Measurements from ENCODE around the gene TRAPPC10.

DNA sequence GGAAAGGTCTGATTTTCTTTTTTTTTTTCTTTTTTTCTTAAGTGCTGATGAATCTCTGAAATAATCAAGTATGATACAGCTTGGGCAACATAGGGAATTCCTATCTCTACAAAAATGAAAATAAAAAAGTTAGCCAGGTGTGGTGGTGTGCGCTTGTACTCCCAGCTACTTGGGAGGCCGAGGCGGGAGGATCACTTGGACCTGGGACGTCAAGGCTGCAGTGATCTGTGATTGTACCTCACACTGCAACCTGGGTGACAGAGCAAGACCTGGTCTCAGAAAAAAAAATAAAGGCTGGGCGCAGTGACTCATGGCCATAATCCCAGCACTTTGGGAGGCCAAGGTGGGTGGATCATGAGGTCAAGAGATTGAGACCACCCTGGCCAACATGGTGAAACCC, 6.0 kb downstream of the TRAPPC10 start:
- TF ChIP-seq POLR2AphosphoS5 (IDR thresholded peaks at IDR 0.05; ENCODE audit: borderline replicate concordance, low read depth, low read length) (no peak), EZH2 (IDR thresholded peaks at IDR 0.05) (no peak)
